ENCODE results near the gene TCF15.

Gene TCF15

GRCh38 chr20:617934-618690, 8.0 kb upstream of the TCF15 start:
- no peak overlapping the region for H3K27ac ChIP-seq
- no peak for TF ChIP-seq CTCF (conservative IDR thresholded peaks at IDR 0.05)
- TF ChIP-seq ZFX (IDR thresholded peaks at IDR 0.05) = no peak

- TF ChIP-seq ZFX (IDR thresholded peaks at IDR 0.05) = no peak
- no peak for TF ChIP-seq CTCF (conservative IDR thresholded peaks at IDR 0.05)
These were observed 5.4 kb upstream of the TCF15 start for GRCh38 chr20:615514-615913.

GRCh38 chr20:611843-612185, 1.7 kb upstream of the TCF15 start:
- TF ChIP-seq ZFX (IDR thresholded peaks at IDR 0.05) (no peak), CTCF (conservative IDR thresholded peaks at IDR 0.05) (no peak)

More at GRCh38 chr20:615514-615913, 5.4 kb upstream of the TCF15 start:
- no peak overlapping the region for H3K27ac ChIP-seq

GRCh38 chr20:611047-611842, 1.1 kb upstream of the TCF15 start:
- no peak overlapping the region for H3K27ac ChIP-seq
- TF ChIP-seq CTCF (conservative IDR thresholded peaks at IDR 0.05) = no peak
- no peak for TF ChIP-seq ZFX (IDR thresholded peaks at IDR 0.05)

More at GRCh38 chr20:611843-612185, 1.7 kb upstream of the TCF15 start:
- no peak overlapping the region for H3K27ac ChIP-seq

GRCh38 chr20:609371-609964, 641 bp downstream of the TCF15 start:
- no peak overlapping the region for H3K27ac ChIP-seq
- no peak for TF ChIP-seq CTCF (conservative IDR thresholded peaks at IDR 0.05)
- no peak for TF ChIP-seq ZFX (IDR thresholded peaks at IDR 0.05)

- no peak overlapping the region for H3K27ac ChIP-seq
- TF ChIP-seq ZFX (IDR thresholded peaks at IDR 0.05) = no peak
- TF ChIP-seq CTCF (conservative IDR thresholded peaks at IDR 0.05) = no peak
These were observed 1.1 kb downstream of the TCF15 start for GRCh38 chr20:608970-609369.

GRCh38 chr20:607476-607875, 2.6 kb downstream of the TCF15 start:
- no peak overlapping the region for H3K27ac ChIP-seq
- no peak for TF ChIP-seq ZFX (IDR thresholded peaks at IDR 0.05)
- no peak for TF ChIP-seq CTCF (conservative IDR thresholded peaks at IDR 0.05)

Measured in C4-2B (cell line).